DMS53 treated with DMSO at 0.1 percent for 48 hours (cell line): ENCODE data around the gene ZNF521.

Experiments
- DNase-seq: peaks from one replicate; lab custom pipeline; 2025; ENCODE audit not compliant: unreplicated experiment; lab: John Stamatoyannopoulos, UW

Gene ZNF521

GRCh38 chr18:25253779-25254178 is 98.2 kb downstream of the ZNF521 start:
- DNase-seq: no peak

- no peak for DNase-seq
Observed at GRCh38 chr18:25253136-25253535, 98.8 kb downstream of the ZNF521 start.

GRCh38 chr18:25251068-25251467 is 100.9 kb downstream of the ZNF521 start:
- DNase-seq: no peak

GRCh38 chr18:25250474-25250851 is 101.5 kb downstream of the ZNF521 start:
- no peak for DNase-seq

GRCh38 chr18:25248755-25249154 is 103.2 kb downstream of the ZNF521 start:
- no peak for DNase-seq

GRCh38 chr18:25247725-25248124 is 104.2 kb downstream of the ZNF521 start:
- DNase-seq: no peak

- no peak for DNase-seq
Observed at GRCh38 chr18:25244924-25245698, 106.9 kb downstream of the ZNF521 start.

- no peak for DNase-seq
Observed at GRCh38 chr18:25244170-25244569, 107.8 kb downstream of the ZNF521 start.

- DNase-seq: no peak
Observed at GRCh38 chr18:25243754-25244153, 108.2 kb downstream of the ZNF521 start.

- DNase-seq: no peak
Observed at GRCh38 chr18:25243257-25243656, 108.7 kb downstream of the ZNF521 start.

- no peak for DNase-seq
Observed at GRCh38 chr18:25240420-25240770, 111.6 kb downstream of the ZNF521 start.

GRCh38 chr18:25239581-25240419 is 112.2 kb downstream of the ZNF521 start:
- DNase-seq: no peak

- DNase-seq: no peak
Observed at GRCh38 chr18:25239151-25239550, 112.8 kb downstream of the ZNF521 start.

- DNase-seq: no peak
Observed at GRCh38 chr18:25237571-25238267, 114.2 kb downstream of the ZNF521 start.

GRCh38 chr18:25236736-25237135 is 115.2 kb downstream of the ZNF521 start:
- no peak for DNase-seq

GRCh38 chr18:25235401-25236042 is 116.4 kb downstream of the ZNF521 start:
- no peak for DNase-seq

- no peak for DNase-seq
Observed at GRCh38 chr18:25234740-25235345, 117.1 kb downstream of the ZNF521 start.

- DNase-seq: no peak
Observed at GRCh38 chr18:25234322-25234639, 117.7 kb downstream of the ZNF521 start.

GRCh38 chr18:25233528-25234321 is 118.2 kb downstream of the ZNF521 start:
- no peak for DNase-seq

GRCh38 chr18:25231327-25231691 is 120.7 kb downstream of the ZNF521 start:
- no peak for DNase-seq
